ENCODE data around the gene PRDX1.

GRCh38 chr1:45499415-45499769 is 22.3 kb downstream of the PRDX1 start:
- TF ChIP-seq ELF4 (IDR thresholded peaks at IDR 0.05): no peak
- no peak for TF ChIP-seq SUZ12 (IDR thresholded peaks at IDR 0.05)
- TF ChIP-seq, protein P1, sequence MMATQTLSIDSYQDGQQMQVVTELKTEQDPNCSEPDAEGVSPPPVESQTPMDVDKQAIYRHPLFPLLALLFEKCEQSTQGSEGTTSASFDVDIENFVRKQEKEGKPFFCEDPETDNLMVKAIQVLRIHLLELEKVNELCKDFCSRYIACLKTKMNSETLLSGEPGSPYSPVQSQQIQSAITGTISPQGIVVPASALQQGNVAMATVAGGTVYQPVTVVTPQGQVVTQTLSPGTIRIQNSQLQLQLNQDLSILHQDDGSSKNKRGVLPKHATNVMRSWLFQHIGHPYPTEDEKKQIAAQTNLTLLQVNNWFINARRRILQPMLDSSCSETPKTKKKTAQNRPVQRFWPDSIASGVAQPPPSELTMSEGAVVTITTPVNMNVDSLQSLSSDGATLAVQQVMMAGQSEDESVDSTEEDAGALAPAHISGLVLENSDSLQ (IDR thresholded peaks at IDR 0.05): no peak
- no peak for TF ChIP-seq CTBP1 (IDR thresholded peaks at IDR 0.05; ENCODE audit: borderline replicate concordance)
- no peak for TF ChIP-seq HDGF (IDR thresholded peaks at IDR 0.05; ENCODE audit: borderline replicate concordance)
- no peak for TF ChIP-seq ARNT (IDR thresholded peaks at IDR 0.05)
- no peak for TF ChIP-seq SP1 (IDR thresholded peaks at IDR 0.05)
- no peak for TF ChIP-seq LEF1 (IDR thresholded peaks at IDR 0.05; ENCODE audit: borderline replicate concordance)
- TF ChIP-seq TARDBP (IDR thresholded peaks at IDR 0.05): no peak

Measured in HEK293T (cell line).